Measurements from ENCODE around the gene RNF217. TPM values are rescaled to one million over a fixed set of nuclear protein-coding genes. Genes with fewer than 3 reads are reported as not detected.

RNF217 gene
- total and polyA plus RNA-seq, 10 of the 15 experiments (the other 5 are each of a cell fraction or from before 2014, with no cell fraction given): under 0.01 to 11.7 (median 0.04) TPM; not detected in 3

- TF ChIP-seq E4F1 (IDR thresholded peaks at IDR 0.05; ENCODE audit: borderline replicate concordance, partially characterized antibody): no peak
Observed at GRCh38 chr6:125067552-125067951, 105.3 kb downstream of the RNF217 start (continued).

- ATAC-seq: no peak
- intact Hi-C loops (cut with micrococcal nuclease; ENCODE audit: unreplicated experiment): no loop called here
- H3K4me1 ChIP-seq (ENCODE audit: control insufficient read depth, insufficient read depth, low read length): no peaks in the 10 kb centered on the region
- ChIA-PET POLR2A (no interaction called here), SMC1A (ENCODE audit: uncharacterized antibody, unreplicated experiment) (no interaction called here), CTCF (no interaction called here), RAD21 (ENCODE audit: unreplicated experiment) (no interaction called here)
- FAIRE-seq: no peak
- in situ Hi-C loops (cut with MboI): no loop called here
- H3K27ac ChIP-seq (ENCODE audit: control insufficient read depth, insufficient read depth): no peak overlapping the region
- no peak overlapping the region for H3K4me3 ChIP-seq
- no peaks in the 10 kb centered on the region for H3K36me3 ChIP-seq (ENCODE audit: control insufficient read depth in 2 of 2, insufficient read depth in 2 of 2, low read length in 1 of 2)
- BruUV-seq (replicated peaks): no TSS peak
- no peak overlapping the region for H3K4me2 ChIP-seq (ENCODE audit: control insufficient read depth, insufficient read depth)
- no peak for DNase-seq (ENCODE audit: low read depth, low spot score)
- no peaks in the 10 kb centered on the region for H3K9me3 ChIP-seq (replicated peaks; ENCODE audit: control insufficient read depth, insufficient read depth, low read length)
- WGBS (ENCODE audit: insufficient coverage, insufficient replicate concordance, low lambda C conversion rate, missing lambda C conversion rate): 18% methylated on average over 3 of the region's 3 CpGs
- no peaks in the 10 kb centered on the region for H3K27me3 ChIP-seq (replicated peaks in 1 of 2; ENCODE audit: control insufficient read depth in 2 of 2, insufficient read depth in 2 of 2, low read length in 1 of 2)
- TF ChIP-seq CEBPB (IDR thresholded peaks at IDR 0.05; ENCODE audit: borderline replicate concordance in 1 of 2, low read depth in 2 of 2, low read length in 2 of 2) (no peak), LARP7 (IDR thresholded peaks at IDR 0.05) (no peak), IKZF2 (IDR thresholded peaks at IDR 0.05) (no peak), SIX5 (IDR thresholded peaks at IDR 0.05; ENCODE audit: low read depth, low read length, severe bottlenecking) (no peak), EP300 (IDR thresholded peaks at IDR 0.05; ENCODE audit: borderline replicate concordance in 1 of 2, control insufficient read depth in 1 of 2, low read depth in 2 of 2, low read length in 2 of 2) (no peak)
- no peaks in the 10 kb centered on the region for H4K20me1 ChIP-seq (ENCODE audit: control insufficient read depth, insufficient read depth)
- no peak overlapping the region for H2AFZ ChIP-seq (ENCODE audit: control insufficient read depth, low read depth, low read length)
- H3K9ac ChIP-seq (ENCODE audit: control insufficient read depth, insufficient read depth, low read length): no peak overlapping the region
- H3K79me2 ChIP-seq (ENCODE audit: control insufficient read depth, insufficient read depth, low read length): no peaks in the 10 kb centered on the region
Observed at GRCh38 chr6:125073071-125073470, 110.8 kb downstream of the RNF217 start.
